WERI-Rb-1 (cell line): Measurements from ENCODE around the gene LRRC2.
A peak's percentile ranks its signal among the peaks of the same experiment; 100 is the strongest.

Experiments used
- DNase-seq: peaks from one replicate; pipeline ENCODE4 v3.0.0-alpha.2; 2020
- H3K27ac ChIP-seq: fragments of 250-450 bp; sonication (Bioruptor Pico); 2 replicates; pipeline ENCODE4 v1.5.1; 2020; ENCODE audit warnings: mild to moderate bottlenecking, moderate library complexity
- H3K27me3 ChIP-seq: fragments of 250-450 bp; sonication (Bioruptor Pico); 2 replicates; pipeline ENCODE4 v1.5.1; 2021; ENCODE audit warnings: mild to moderate bottlenecking, low read depth, moderate library complexity; ENCODE audit not compliant: insufficient read depth, severe bottlenecking
- H3K36me3 ChIP-seq: fragments of 250-450 bp; sonication (Bioruptor Pico); 2 replicates; pipeline ENCODE4 v1.5.1; 2020; ENCODE audit warnings: mild to moderate bottlenecking, moderate library complexity
- H3K4me3 ChIP-seq: 2 replicates; pipeline ENCODE4 v1.5.1; 2011; ENCODE audit warnings: low read depth, mild to moderate bottlenecking, control low read depth, low read length
- H3K9me3 ChIP-seq: fragments of 250-450 bp; sonication (Bioruptor Pico); 2 replicates; pipeline ENCODE4 v1.5.1; 2021; ENCODE audit warnings: mild to moderate bottlenecking, moderate library complexity; ENCODE audit not compliant: severe bottlenecking
- TF ChIP-seq, protein P1 (sequence below): IDR thresholded peaks from 2 replicates; pipeline ENCODE4 v1.5.1; 2011; ENCODE audit warnings: low read depth, mild to moderate bottlenecking, control low read depth, inconsistent platforms, low read length

LRRC2 gene

GRCh38 chr3:46471371-46471914 lies 94.7 kb downstream of the LRRC2 start:
- Histone ChIP-seq H3K27me3 (no peaks in the 10 kb centered on the region), H3K4me3 (no peak overlapping the region), H3K27ac (no peak overlapping the region), H3K36me3 (no peaks in the 10 kb centered on the region), H3K9me3 (no peaks in the 10 kb centered on the region)
- no peak for DNase-seq
- TF ChIP-seq, protein P1, sequence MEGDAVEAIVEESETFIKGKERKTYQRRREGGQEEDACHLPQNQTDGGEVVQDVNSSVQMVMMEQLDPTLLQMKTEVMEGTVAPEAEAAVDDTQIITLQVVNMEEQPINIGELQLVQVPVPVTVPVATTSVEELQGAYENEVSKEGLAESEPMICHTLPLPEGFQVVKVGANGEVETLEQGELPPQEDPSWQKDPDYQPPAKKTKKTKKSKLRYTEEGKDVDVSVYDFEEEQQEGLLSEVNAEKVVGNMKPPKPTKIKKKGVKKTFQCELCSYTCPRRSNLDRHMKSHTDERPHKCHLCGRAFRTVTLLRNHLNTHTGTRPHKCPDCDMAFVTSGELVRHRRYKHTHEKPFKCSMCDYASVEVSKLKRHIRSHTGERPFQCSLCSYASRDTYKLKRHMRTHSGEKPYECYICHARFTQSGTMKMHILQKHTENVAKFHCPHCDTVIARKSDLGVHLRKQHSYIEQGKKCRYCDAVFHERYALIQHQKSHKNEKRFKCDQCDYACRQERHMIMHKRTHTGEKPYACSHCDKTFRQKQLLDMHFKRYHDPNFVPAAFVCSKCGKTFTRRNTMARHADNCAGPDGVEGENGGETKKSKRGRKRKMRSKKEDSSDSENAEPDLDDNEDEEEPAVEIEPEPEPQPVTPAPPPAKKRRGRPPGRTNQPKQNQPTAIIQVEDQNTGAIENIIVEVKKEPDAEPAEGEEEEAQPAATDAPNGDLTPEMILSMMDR, result no peak

- Histone ChIP-seq H3K27ac (no peak overlapping the region), H3K4me3 (no peak overlapping the region), H3K36me3 (no peaks in the 10 kb centered on the region), H3K27me3 (no peaks in the 10 kb centered on the region), H3K9me3 (no peaks in the 10 kb centered on the region)
- peak; percentile 20 for DNase-seq
- TF ChIP-seq, protein P1, result peak; percentile 33; the same call in 1 of the 2 replicates
These were observed 95.3 kb downstream of the LRRC2 start for GRCh38 chr3:46470831-46471230.

DNA sequence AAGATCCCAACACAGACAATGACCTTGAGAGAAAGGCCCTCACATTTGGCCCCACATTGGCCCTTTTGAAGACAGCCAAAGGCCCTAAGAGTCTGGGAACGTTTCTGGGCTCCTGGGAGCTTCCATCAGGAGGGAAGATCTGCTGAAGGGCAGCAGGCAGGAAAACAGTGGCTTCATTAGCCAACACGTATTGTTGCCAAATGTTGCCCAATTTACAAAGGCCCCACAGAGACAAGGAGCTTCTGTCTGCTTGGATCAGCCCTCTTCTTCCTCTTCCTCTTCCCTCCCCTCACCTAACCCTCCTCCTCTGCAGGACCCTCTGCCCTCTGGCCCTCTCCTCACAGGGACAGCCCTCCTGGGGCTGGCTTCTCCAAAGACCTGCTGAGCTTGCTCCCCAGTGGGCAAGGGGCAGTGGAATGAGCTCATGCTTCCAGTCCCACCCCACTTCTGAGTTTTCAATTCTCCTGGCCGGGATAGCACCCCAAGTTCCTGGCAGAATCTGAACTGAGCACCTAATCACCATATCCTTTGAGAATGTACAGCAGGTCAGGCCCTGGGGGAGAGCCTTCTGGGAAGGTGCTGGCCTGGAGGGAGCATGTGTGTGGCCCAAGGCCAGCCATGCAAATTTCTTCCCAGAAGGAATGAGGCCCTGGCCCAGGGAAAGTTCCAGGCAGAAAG lies 96.3 kb downstream of the LRRC2 start:
- H3K27me3 ChIP-seq, result peaks cover 4% of the 10 kb centered on the region
- no peak overlapping the region for H3K4me3 ChIP-seq
- TF ChIP-seq, protein P1, result no peak
- no peaks in the 10 kb centered on the region for H3K9me3 ChIP-seq
- H3K27ac ChIP-seq, result no peak overlapping the region
- DNase-seq, result no peak
- no peaks in the 10 kb centered on the region for H3K36me3 ChIP-seq

GRCh38 chr3:46468753-46469600 lies 97.1 kb downstream of the LRRC2 start:
- TF ChIP-seq, protein P1, result no peak
- Histone ChIP-seq H3K36me3 (no peaks in the 10 kb centered on the region), H3K4me3 (no peak overlapping the region), H3K27ac (no peak overlapping the region), H3K9me3 (no peaks in the 10 kb centered on the region), H3K27me3 (peaks cover 13% of the 10 kb centered on the region)
- no peak for DNase-seq

- peaks cover 23% of the 10 kb centered on the region for H3K27me3 ChIP-seq
- H3K9me3 ChIP-seq, result no peaks in the 10 kb centered on the region
- H3K27ac ChIP-seq, result no peak overlapping the region
- TF ChIP-seq, protein P1, result no peak
- no peak overlapping the region for H3K4me3 ChIP-seq
- no peaks in the 10 kb centered on the region for H3K36me3 ChIP-seq
- no peak for DNase-seq
These were observed 98.5 kb downstream of the LRRC2 start for GRCh38 chr3:46467562-46467961.
